Measurements from ENCODE around the gene DLG2. TPM values are rescaled to one million over a fixed set of nuclear protein-coding genes. Genes with fewer than 3 reads are reported as not detected.
"Not testable (repeated sequence)": the region's sequence is repeated elsewhere in the genome, so short reads cannot be mapped to it uniquely, and the experiment has no call there.

Gene DLG2
- total and polyA plus RNA-seq, 4 donors: 0.30 to 5.5 (median 0.68) TPM

GRCh38 chr11:85238906-85239305, 388.2 kb downstream of the DLG2 start (continued):
- TF ChIP-seq CTCF (IDR thresholded peaks at IDR 0.05; ENCODE audit: low read depth, low read length, missing input control): no peak

DNA sequence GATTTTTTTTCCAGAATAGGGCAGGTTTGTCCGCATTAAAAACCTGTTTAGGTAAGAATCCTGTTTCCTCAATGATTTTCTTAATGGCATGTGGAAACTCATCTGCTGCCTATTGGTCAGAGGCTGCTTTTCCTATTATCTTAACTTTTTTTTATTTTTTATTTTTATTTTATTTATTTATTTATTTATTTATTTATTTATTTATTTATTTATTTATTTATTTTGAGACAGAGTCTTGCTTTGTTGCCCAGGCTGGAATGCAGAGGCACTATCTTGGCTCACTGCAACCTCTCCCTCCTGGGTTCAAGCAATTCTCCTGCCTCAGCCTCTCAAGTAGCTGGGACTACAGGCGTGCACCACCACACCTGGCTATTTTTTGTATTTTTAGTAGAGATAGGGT, 389.1 kb downstream of the DLG2 start:
- WGBS: 95% methylated on average over 2 of the region's 2 CpGs
- H3K9ac ChIP-seq (ENCODE audit: low read depth in 1 of 2, low read length in 2 of 2): not testable (repeated sequence)

GRCh38 chr11:85236211-85236610, 390.9 kb downstream of the DLG2 start:
- no peaks in the 10 kb centered on the region for H3K27me3 ChIP-seq (ENCODE audit: control insufficient read depth in 4 of 4, insufficient read depth in 4 of 4, low read length in 3 of 4)
- TF ChIP-seq NR2F2 (IDR thresholded peaks at IDR 0.05) (no peak), ZBTB33 (IDR thresholded peaks at IDR 0.05) (no peak), TAF1 (conservative IDR thresholded peaks at IDR 0.05) (no peak), FOXA1 (IDR thresholded peaks at IDR 0.05) (no peak), HNF4A (conservative IDR thresholded peaks at IDR 0.05) (no peak), GABPA (IDR thresholded peaks at IDR 0.05 in 1 of 2, conservative IDR thresholded peaks at IDR 0.05 in 1 of 2) (no peak)
- TF ChIP-seq, protein P1, sequence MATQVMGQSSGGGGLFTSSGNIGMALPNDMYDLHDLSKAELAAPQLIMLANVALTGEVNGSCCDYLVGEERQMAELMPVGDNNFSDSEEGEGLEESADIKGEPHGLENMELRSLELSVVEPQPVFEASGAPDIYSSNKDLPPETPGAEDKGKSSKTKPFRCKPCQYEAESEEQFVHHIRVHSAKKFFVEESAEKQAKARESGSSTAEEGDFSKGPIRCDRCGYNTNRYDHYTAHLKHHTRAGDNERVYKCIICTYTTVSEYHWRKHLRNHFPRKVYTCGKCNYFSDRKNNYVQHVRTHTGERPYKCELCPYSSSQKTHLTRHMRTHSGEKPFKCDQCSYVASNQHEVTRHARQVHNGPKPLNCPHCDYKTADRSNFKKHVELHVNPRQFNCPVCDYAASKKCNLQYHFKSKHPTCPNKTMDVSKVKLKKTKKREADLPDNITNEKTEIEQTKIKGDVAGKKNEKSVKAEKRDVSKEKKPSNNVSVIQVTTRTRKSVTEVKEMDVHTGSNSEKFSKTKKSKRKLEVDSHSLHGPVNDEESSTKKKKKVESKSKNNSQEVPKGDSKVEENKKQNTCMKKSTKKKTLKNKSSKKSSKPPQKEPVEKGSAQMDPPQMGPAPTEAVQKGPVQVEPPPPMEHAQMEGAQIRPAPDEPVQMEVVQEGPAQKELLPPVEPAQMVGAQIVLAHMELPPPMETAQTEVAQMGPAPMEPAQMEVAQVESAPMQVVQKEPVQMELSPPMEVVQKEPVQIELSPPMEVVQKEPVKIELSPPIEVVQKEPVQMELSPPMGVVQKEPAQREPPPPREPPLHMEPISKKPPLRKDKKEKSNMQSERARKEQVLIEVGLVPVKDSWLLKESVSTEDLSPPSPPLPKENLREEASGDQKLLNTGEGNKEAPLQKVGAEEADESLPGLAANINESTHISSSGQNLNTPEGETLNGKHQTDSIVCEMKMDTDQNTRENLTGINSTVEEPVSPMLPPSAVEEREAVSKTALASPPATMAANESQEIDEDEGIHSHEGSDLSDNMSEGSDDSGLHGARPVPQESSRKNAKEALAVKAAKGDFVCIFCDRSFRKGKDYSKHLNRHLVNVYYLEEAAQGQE (IDR thresholded peaks at IDR 0.05): no peak
- 83% methylated on average over 2 of the region's 2 CpGs for WGBS
- no peak for DNase-seq (ENCODE audit: low spot score)
- no peak overlapping the region for H3K27ac ChIP-seq (ENCODE audit: low read depth in 1 of 2, low read length in 2 of 2)
- H3K4me1 ChIP-seq (ENCODE audit: control insufficient read depth in 4 of 4, insufficient read depth in 4 of 4, low read length in 3 of 4): no peaks in the 10 kb centered on the region
- peaks cover 0 to 2% (median under 1%) of the 10 kb centered on the region in 4 donors for H3K9me3 ChIP-seq (ENCODE audit: control insufficient read depth in 4 of 4, low read length in 3 of 4)
- no peak overlapping the region for H3K4me3 ChIP-seq (ENCODE audit: low read depth in 1 of 3, low read length in 3 of 3)
- no peak overlapping the region for H3K9ac ChIP-seq (ENCODE audit: low read depth in 1 of 2, low read length in 2 of 2)
- H3K36me3 ChIP-seq (ENCODE audit: control insufficient read depth in 4 of 4, insufficient read depth in 3 of 4, low read depth in 1 of 4, low read length in 3 of 4): no peaks in the 10 kb centered on the region

More for the DNA sequence above, 389.1 kb downstream of the DLG2 start:
- not testable (repeated sequence) for H3K4me3 ChIP-seq (ENCODE audit: low read depth in 1 of 3, low read length in 3 of 3); H3K4me1 ChIP-seq (ENCODE audit: control insufficient read depth in 4 of 4, insufficient read depth in 4 of 4, low read length in 3 of 4); H3K9me3 ChIP-seq (ENCODE audit: control insufficient read depth in 4 of 4, low read length in 3 of 4); H3K27ac ChIP-seq (ENCODE audit: low read depth in 1 of 2, low read length in 2 of 2); H3K27me3 ChIP-seq (ENCODE audit: control insufficient read depth in 4 of 4, insufficient read depth in 4 of 4, low read length in 3 of 4); DNase-seq (ENCODE audit: low spot score); H3K36me3 ChIP-seq (ENCODE audit: control insufficient read depth in 4 of 4, insufficient read depth in 3 of 4, low read depth in 1 of 4, low read length in 3 of 4)
